MM.1S (cell line): ENCODE results near the gene SERTM2.

ENCODE experiments used
- DNase-seq: peaks from one replicate; pipeline ENCODE4 v3.0.0-alpha.2; 2015
- H2AFZ ChIP-seq: fragments of 300-600 bp; sonication (generic); 2 replicates; pipeline ENCODE4 v1.6.0; 2016; ENCODE audit warnings: antibody characterized with exemption, low read length
- H3F3A ChIP-seq: fragments of 300-600 bp; sonication (generic); 2 replicates; pipeline ENCODE4 v1.6.1; 2016; ENCODE audit warnings: mild to moderate bottlenecking, antibody characterized with exemption, low read length, moderate library complexity, mixed read lengths; ENCODE audit not compliant: insufficient read depth
- H3K27ac ChIP-seq: fragments of 300-600 bp; sonication (generic); 2 replicates; pipeline ENCODE4 v1.5.1; 2016; ENCODE audit warnings: mild to moderate bottlenecking, low read length
- H3K27me3 ChIP-seq: fragments of 300-600 bp; sonication (generic); replicated peaks from 2 replicates; pipeline ENCODE4 v1.6.0; 2016; ENCODE audit warnings: low read length; ENCODE audit not compliant: insufficient read depth
- H3K36me3 ChIP-seq: fragments of 300-600 bp; sonication (generic); replicated peaks from 2 replicates; pipeline ENCODE4 v1.6.1; 2016; ENCODE audit warnings: mild to moderate bottlenecking, low read length, mixed read lengths; ENCODE audit not compliant: insufficient read depth
- H3K4me1 ChIP-seq: fragments of 300-600 bp; sonication (generic); 2 replicates; pipeline ENCODE4 v1.6.1; 2016; ENCODE audit warnings: low read length, mixed read lengths
- H3K4me2 ChIP-seq: fragments of 300-600 bp; sonication (generic); 2 replicates; pipeline ENCODE4 v1.6.0; 2016; ENCODE audit warnings: low read depth, low read length
- H3K4me3 ChIP-seq: fragments of 300-600 bp; sonication (generic); 2 replicates; pipeline ENCODE4 v1.5.1; 2016; ENCODE audit warnings: low read length, mixed read lengths
- H3K79me2 ChIP-seq: fragments of 300-600 bp; sonication (generic); 2 replicates; pipeline ENCODE4 v1.6.1; 2016; ENCODE audit warnings: mixed run types, low read length, mixed read lengths
- H3K9ac ChIP-seq: fragments of 300-600 bp; sonication (generic); 2 replicates; pipeline ENCODE4 v1.6.1; 2016; ENCODE audit warnings: low read length, mixed read lengths
- H3K9me2 ChIP-seq: fragments of 300-600 bp; sonication (generic); replicated peaks from 2 replicates; pipeline ENCODE4 v1.6.1; 2016; ENCODE audit warnings: mild to moderate bottlenecking, low read length, mixed read lengths; ENCODE audit not compliant: insufficient read depth
- H3K9me3 ChIP-seq: fragments of 300-600 bp; sonication (generic); replicated peaks from 2 replicates; pipeline ENCODE4 v1.6.1; 2016; ENCODE audit warnings: mild to moderate bottlenecking, low read length, mixed read lengths; ENCODE audit not compliant: insufficient read depth
- H4K20me1 ChIP-seq: fragments of 300-600 bp; sonication (generic); 2 replicates; pipeline ENCODE4 v1.6.1; 2016; ENCODE audit warnings: mild to moderate bottlenecking, low read length, moderate library complexity, mixed read lengths; ENCODE audit not compliant: insufficient read depth
- CTCF ChIP-seq: fragments of 300-600 bp; sonication (generic); IDR thresholded peaks from 2 replicates; pipeline ENCODE4 v1.5.1; 2016; ENCODE audit warnings: antibody characterized with exemption, low read length, mixed read lengths
- EZH2 ChIP-seq: fragments of 300-600 bp; sonication (generic); optimal IDR thresholded peaks from 2 replicates; pipeline ENCODE3; 2017; ENCODE audit warnings: low read depth, mild to moderate bottlenecking, antibody characterized with exemption, low read length, mixed read lengths
- EZH2phosphoT487 ChIP-seq: fragments of 300-600 bp; sonication (generic); IDR thresholded peaks from 2 replicates; pipeline ENCODE4 v1.6.1; 2018; ENCODE audit warnings: antibody characterized with exemption, low read length

Gene SERTM2

DNA sequence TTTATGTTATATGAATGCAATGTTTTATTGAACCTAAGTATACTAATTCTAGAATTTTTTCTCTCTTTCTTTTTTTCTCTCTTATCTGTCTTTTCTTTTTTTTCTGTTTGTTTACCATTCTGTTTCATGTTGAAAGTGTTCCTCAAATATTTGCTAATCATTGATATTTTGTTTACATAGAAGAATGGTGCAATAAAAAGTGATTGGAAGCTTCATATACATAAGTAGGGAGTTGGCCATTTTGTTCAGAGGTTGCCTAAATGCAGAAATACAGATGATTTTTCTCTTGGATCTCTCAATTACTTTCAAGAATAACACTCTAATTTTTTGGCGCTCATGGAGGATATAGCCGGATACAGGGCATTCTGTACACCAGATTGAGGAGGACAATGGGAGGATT, 5.7 kb upstream of the SERTM2 start:
- Histone ChIP-seq H3K9me3 (no peaks in the 10 kb centered on the region), H3K36me3 (no peaks in the 10 kb centered on the region), H4K20me1 (no peaks in the 10 kb centered on the region), H3F3A (no peaks in the 10 kb centered on the region), H3K9ac (no peak overlapping the region), H3K27me3 (no peaks in the 10 kb centered on the region), H3K27ac (no peak overlapping the region), H3K79me2 (no peaks in the 10 kb centered on the region), H3K4me2 (no peak overlapping the region), H3K4me3 (no peak overlapping the region), H3K9me2 (no peaks in the 10 kb centered on the region), H2AFZ (no peak overlapping the region), H3K4me1 (no peaks in the 10 kb centered on the region)
- TF ChIP-seq EZH2phosphoT487 (no peak), CTCF (no peak), EZH2 (no peak)
- no peak for DNase-seq

DNA sequence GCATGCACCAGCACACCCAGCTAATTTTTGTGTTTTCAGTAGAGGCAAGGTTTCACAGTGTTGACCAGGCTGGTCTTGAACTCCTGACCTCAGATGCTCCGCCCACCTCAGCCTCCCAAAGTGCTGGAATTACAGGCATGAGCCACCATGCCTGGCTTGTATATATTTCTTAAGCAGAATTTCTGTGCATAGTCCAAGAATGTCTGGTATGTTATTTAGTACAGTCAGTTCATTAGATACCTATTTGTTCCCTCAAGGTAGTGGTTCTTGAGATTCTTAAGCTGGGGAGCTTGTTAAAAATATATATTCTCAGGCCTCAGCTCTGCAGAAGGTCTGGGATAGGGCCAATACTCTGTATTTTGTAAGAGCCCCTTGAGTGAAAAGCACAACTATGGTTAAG, 4.6 kb upstream of the SERTM2 start:
- no peaks in the 10 kb centered on the region for H3K9me2 ChIP-seq
- no peak overlapping the region for H2AFZ ChIP-seq
- no peak overlapping the region for H3K9ac ChIP-seq
- no peaks in the 10 kb centered on the region for H3K4me1 ChIP-seq
- no peaks in the 10 kb centered on the region for H3F3A ChIP-seq
- no peak overlapping the region for H3K4me3 ChIP-seq
- no peak overlapping the region for H3K4me2 ChIP-seq
- no peaks in the 10 kb centered on the region for H4K20me1 ChIP-seq
- H3K27me3 ChIP-seq = no peaks in the 10 kb centered on the region
- no peaks in the 10 kb centered on the region for H3K36me3 ChIP-seq
- no peak overlapping the region for H3K27ac ChIP-seq
- DNase-seq = no peak
- no peaks in the 10 kb centered on the region for H3K9me3 ChIP-seq
- H3K79me2 ChIP-seq = no peaks in the 10 kb centered on the region
- TF ChIP-seq EZH2phosphoT487 (no peak), CTCF (no peak), EZH2 (no peak)

- Histone ChIP-seq H3K9ac (no peak overlapping the region), H2AFZ (no peak overlapping the region), H3K27ac (no peak overlapping the region), H4K20me1 (no peaks in the 10 kb centered on the region), H3K79me2 (no peaks in the 10 kb centered on the region), H3K4me1 (no peaks in the 10 kb centered on the region), H3K27me3 (no peaks in the 10 kb centered on the region), H3K9me2 (no peaks in the 10 kb centered on the region), H3F3A (no peaks in the 10 kb centered on the region), H3K9me3 (no peaks in the 10 kb centered on the region), H3K36me3 (no peaks in the 10 kb centered on the region), H3K4me3 (no peak overlapping the region), H3K4me2 (no peak overlapping the region)
- DNase-seq = no peak
- TF ChIP-seq EZH2 = no peak
- no peak for TF ChIP-seq CTCF
- no peak for TF ChIP-seq EZH2phosphoT487
Observed at GRCh38 chrX:111507933-111508332, 3.5 kb upstream of the SERTM2 start.
